ENCODE results near the gene FITM2. TPM values are rescaled to one million over a fixed set of nuclear protein-coding genes. Genes with fewer than 3 reads are reported as not detected.
"Not testable (repeated sequence)": the region's sequence is repeated elsewhere in the genome, so short reads cannot be mapped to it uniquely, and the experiment has no call there.

FITM2 gene
- polyA plus RNA-seq, 2 donors, result 1.2 to 2.3 TPM

DNA sequence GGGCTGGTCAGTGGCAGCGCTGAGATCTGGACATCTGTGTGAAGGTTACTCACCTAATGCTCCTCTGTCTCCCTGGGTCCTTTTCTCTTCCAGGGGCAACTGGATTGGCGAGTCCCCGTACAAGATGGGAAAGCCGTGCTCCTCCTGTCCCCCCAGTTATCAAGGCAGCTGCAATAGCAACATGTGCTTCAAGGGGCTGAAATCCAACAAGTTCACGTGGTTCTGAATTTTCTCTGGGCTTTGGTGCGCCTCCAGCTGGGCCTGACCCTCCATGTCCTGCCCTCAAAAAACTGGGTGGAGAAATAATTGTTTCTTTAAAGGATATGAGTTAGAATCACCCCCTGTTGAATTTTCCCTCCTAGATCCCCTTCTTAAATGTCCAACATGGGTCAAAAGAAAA, 39.6 kb upstream of the FITM2 start:
- Histone ChIP-seq H3K36me3 (ENCODE audit: control insufficient read depth in 2 of 2, insufficient read depth in 2 of 2, low read length in 1 of 2) (no peaks in the 10 kb centered on the region), H3K4me1 (ENCODE audit: control insufficient read depth in 2 of 2, insufficient read depth in 2 of 2, low read length in 1 of 2) (no peaks in the 10 kb centered on the region), H3K27ac (ENCODE audit: low read depth in 2 of 2, low read length in 1 of 2) (no peak overlapping the region), H3K4me3 (ENCODE audit: low read depth in 1 of 2, low read length in 2 of 2) (no peak overlapping the region), H3K27me3 (ENCODE audit: control insufficient read depth in 1 of 2, insufficient read depth in 2 of 2, low read length in 2 of 2) (no peaks in the 10 kb centered on the region), H3K9me3 (ENCODE audit: control insufficient read depth in 2 of 2, insufficient read depth in 1 of 2, low read depth in 1 of 2, low read length in 1 of 2) (no peaks in the 10 kb centered on the region)
- WGBS, 2 donors, result 79 to 88% methylated on average over 6 of the region's 6 CpGs

DNA sequence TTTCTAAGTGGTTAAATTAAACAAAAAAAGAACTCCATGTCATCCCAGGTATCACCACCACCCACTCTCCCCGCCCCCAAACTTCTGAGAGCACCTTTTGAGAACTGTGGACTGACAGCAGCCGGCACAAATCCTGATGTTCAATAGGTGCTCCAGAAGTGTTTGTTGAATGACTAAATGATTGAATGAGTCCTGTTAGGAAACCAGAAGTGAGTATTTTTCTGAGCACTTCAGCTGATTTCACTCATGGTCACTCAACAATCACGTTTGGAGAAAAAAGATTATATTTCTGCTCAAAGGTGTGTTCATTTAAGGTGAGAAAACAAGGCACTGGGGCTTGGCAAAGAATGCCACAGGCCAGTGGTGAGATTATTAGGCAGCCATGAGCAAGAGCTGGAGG, 38.3 kb upstream of the FITM2 start:
- Histone ChIP-seq H3K27me3 (ENCODE audit: control insufficient read depth in 1 of 2, insufficient read depth in 2 of 2, low read length in 2 of 2) (no peaks in the 10 kb centered on the region), H3K9me3 (ENCODE audit: control insufficient read depth in 2 of 2, insufficient read depth in 1 of 2, low read depth in 1 of 2, low read length in 1 of 2) (no peaks in the 10 kb centered on the region), H3K27ac (ENCODE audit: low read depth in 2 of 2, low read length in 1 of 2) (no peak overlapping the region), H3K36me3 (ENCODE audit: control insufficient read depth in 2 of 2, insufficient read depth in 2 of 2, low read length in 1 of 2) (no peaks in the 10 kb centered on the region), H3K4me3 (ENCODE audit: low read depth in 1 of 2, low read length in 2 of 2) (no peak overlapping the region), H3K4me1 (ENCODE audit: control insufficient read depth in 2 of 2, insufficient read depth in 2 of 2, low read length in 1 of 2) (no peaks in the 10 kb centered on the region)
- WGBS, 2 donors, result 69 to 74% methylated on average over 3 of the region's 3 CpGs

GRCh38 chr20:44348168-44348659, 37.2 kb upstream of the FITM2 start:
- no peaks in the 10 kb centered on the region for H3K36me3 ChIP-seq (ENCODE audit: control insufficient read depth in 2 of 2, insufficient read depth in 2 of 2, low read length in 1 of 2)
- H3K9me3 ChIP-seq (ENCODE audit: control insufficient read depth in 2 of 2, insufficient read depth in 1 of 2, low read depth in 1 of 2, low read length in 1 of 2), result no peaks in the 10 kb centered on the region
- no peaks in the 10 kb centered on the region for H3K4me1 ChIP-seq (ENCODE audit: control insufficient read depth in 2 of 2, insufficient read depth in 2 of 2, low read length in 1 of 2)
- H3K4me3 ChIP-seq (ENCODE audit: low read depth in 1 of 2, low read length in 2 of 2), result no peak overlapping the region
- H3K27ac ChIP-seq (ENCODE audit: low read depth in 2 of 2, low read length in 1 of 2), result no peak overlapping the region
- H3K27me3 ChIP-seq (ENCODE audit: control insufficient read depth in 1 of 2, insufficient read depth in 2 of 2, low read length in 2 of 2), result no peaks in the 10 kb centered on the region
- WGBS, 2 donors, result 90 to 95% methylated on average over 4 of the region's 4 CpGs

DNA sequence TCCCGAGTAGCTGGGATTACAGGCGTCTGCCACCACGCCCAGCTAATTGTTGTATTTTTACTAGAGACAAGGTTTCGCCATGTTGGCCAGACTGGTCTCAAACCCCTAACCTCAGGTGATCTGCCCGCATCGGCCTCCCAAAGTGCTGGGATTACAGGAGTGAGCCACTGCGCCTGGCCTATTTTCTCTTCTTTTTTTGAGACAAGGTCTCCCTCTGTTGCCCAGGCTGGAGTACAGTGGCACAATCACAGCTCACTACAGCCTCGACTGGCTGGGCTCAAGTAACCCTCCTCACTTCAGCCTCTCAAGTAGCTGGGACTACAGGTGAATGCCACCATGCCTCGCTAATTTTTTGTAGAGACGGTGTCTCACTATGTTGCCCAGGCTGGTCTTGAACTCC, 34.9 kb upstream of the FITM2 start:
- H3K4me3 ChIP-seq (ENCODE audit: low read depth in 1 of 2, low read length in 2 of 2); H3K36me3 ChIP-seq (ENCODE audit: control insufficient read depth in 2 of 2, insufficient read depth in 2 of 2, low read length in 1 of 2); H3K9me3 ChIP-seq (ENCODE audit: control insufficient read depth in 2 of 2, insufficient read depth in 1 of 2, low read depth in 1 of 2, low read length in 1 of 2); H3K27me3 ChIP-seq (ENCODE audit: control insufficient read depth in 1 of 2, insufficient read depth in 2 of 2, low read length in 2 of 2); H3K4me1 ChIP-seq (ENCODE audit: control insufficient read depth in 2 of 2, insufficient read depth in 2 of 2, low read length in 1 of 2); H3K27ac ChIP-seq (ENCODE audit: low read depth in 2 of 2, low read length in 1 of 2): not testable (repeated sequence)
- 86 to 90% methylated on average over 10 of the region's 10 CpGs for WGBS, 2 donors

DNA sequence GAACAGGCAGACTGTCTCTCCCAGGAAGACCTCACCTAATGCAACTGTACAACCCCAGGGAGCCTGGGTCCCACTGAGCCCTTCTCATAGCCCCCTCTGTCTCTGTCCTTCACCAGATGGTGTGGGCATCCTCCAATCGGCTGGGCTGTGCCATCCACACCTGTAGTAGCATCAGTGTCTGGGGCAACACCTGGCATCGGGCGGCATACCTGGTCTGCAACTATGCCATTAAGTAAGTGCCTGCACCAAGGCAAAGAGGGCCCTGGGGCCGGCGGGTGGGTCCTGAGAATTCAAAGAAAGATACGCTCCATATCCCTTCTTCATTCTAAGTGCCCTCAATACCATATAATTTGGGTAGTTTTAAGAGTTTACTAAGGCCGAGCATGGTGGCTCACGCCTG, 34.1 kb upstream of the FITM2 start:
- Histone ChIP-seq H3K27ac (ENCODE audit: low read depth in 2 of 2, low read length in 1 of 2) (no peak overlapping the region), H3K4me1 (ENCODE audit: control insufficient read depth in 2 of 2, insufficient read depth in 2 of 2, low read length in 1 of 2) (no peaks in the 10 kb centered on the region), H3K4me3 (ENCODE audit: low read depth in 1 of 2, low read length in 2 of 2) (no peak overlapping the region), H3K36me3 (ENCODE audit: control insufficient read depth in 2 of 2, insufficient read depth in 2 of 2, low read length in 1 of 2) (no peaks in the 10 kb centered on the region), H3K9me3 (ENCODE audit: control insufficient read depth in 2 of 2, insufficient read depth in 1 of 2, low read depth in 1 of 2, low read length in 1 of 2) (no peaks in the 10 kb centered on the region), H3K27me3 (ENCODE audit: control insufficient read depth in 1 of 2, insufficient read depth in 2 of 2, low read length in 2 of 2) (no peaks in the 10 kb centered on the region)
- WGBS, 2 donors, result 87 to 88% methylated on average over 8 of the region's 8 CpGs

GRCh38 chr20:44344723-44345122, 33.7 kb upstream of the FITM2 start:
- Histone ChIP-seq H3K27ac (ENCODE audit: low read depth in 2 of 2, low read length in 1 of 2) (no peak overlapping the region), H3K36me3 (ENCODE audit: control insufficient read depth in 2 of 2, insufficient read depth in 2 of 2, low read length in 1 of 2) (no peaks in the 10 kb centered on the region), H3K27me3 (ENCODE audit: control insufficient read depth in 1 of 2, insufficient read depth in 2 of 2, low read length in 2 of 2) (no peaks in the 10 kb centered on the region), H3K4me3 (ENCODE audit: low read depth in 1 of 2, low read length in 2 of 2) (no peak overlapping the region), H3K4me1 (ENCODE audit: control insufficient read depth in 2 of 2, insufficient read depth in 2 of 2, low read length in 1 of 2) (no peaks in the 10 kb centered on the region), H3K9me3 (ENCODE audit: control insufficient read depth in 2 of 2, insufficient read depth in 1 of 2, low read depth in 1 of 2, low read length in 1 of 2) (no peaks in the 10 kb centered on the region)
- WGBS, 2 donors, result 73 to 80% methylated on average over 4 of the region's 4 CpGs

- Histone ChIP-seq H3K9me3 (ENCODE audit: control insufficient read depth in 2 of 2, insufficient read depth in 1 of 2, low read depth in 1 of 2, low read length in 1 of 2) (no peaks in the 10 kb centered on the region), H3K36me3 (ENCODE audit: control insufficient read depth in 2 of 2, insufficient read depth in 2 of 2, low read length in 1 of 2) (no peaks in the 10 kb centered on the region), H3K27me3 (ENCODE audit: control insufficient read depth in 1 of 2, insufficient read depth in 2 of 2, low read length in 2 of 2) (no peaks in the 10 kb centered on the region), H3K4me1 (ENCODE audit: control insufficient read depth in 2 of 2, insufficient read depth in 2 of 2, low read length in 1 of 2) (no peaks in the 10 kb centered on the region), H3K27ac (ENCODE audit: low read depth in 2 of 2, low read length in 1 of 2) (no peak overlapping the region), H3K4me3 (ENCODE audit: low read depth in 1 of 2, low read length in 2 of 2) (no peak overlapping the region)
- WGBS, 2 donors, result 74 to 77% methylated on average over 12 of the region's 12 CpGs
Observed at GRCh38 chr20:44343162-44343675, 32.2 kb upstream of the FITM2 start.

GRCh38 chr20:44342248-44342647, 31.2 kb upstream of the FITM2 start:
- no peaks in the 10 kb centered on the region for H3K27me3 ChIP-seq (ENCODE audit: control insufficient read depth in 1 of 2, insufficient read depth in 2 of 2, low read length in 2 of 2)
- no peaks in the 10 kb centered on the region for H3K36me3 ChIP-seq (ENCODE audit: control insufficient read depth in 2 of 2, insufficient read depth in 2 of 2, low read length in 1 of 2)
- H3K9me3 ChIP-seq (ENCODE audit: control insufficient read depth in 2 of 2, insufficient read depth in 1 of 2, low read depth in 1 of 2, low read length in 1 of 2), result no peaks in the 10 kb centered on the region
- no peak overlapping the region for H3K27ac ChIP-seq (ENCODE audit: low read depth in 2 of 2, low read length in 1 of 2)
- no peak overlapping the region for H3K4me3 ChIP-seq (ENCODE audit: low read depth in 1 of 2, low read length in 2 of 2)
- H3K4me1 ChIP-seq (ENCODE audit: control insufficient read depth in 2 of 2, insufficient read depth in 2 of 2, low read length in 1 of 2), result no peaks in the 10 kb centered on the region
- 59 to 65% methylated on average over 6 of the region's 6 CpGs for WGBS, 2 donors

- H3K4me3 ChIP-seq (ENCODE audit: low read depth in 1 of 2, low read length in 2 of 2), result no peak within 1 kb of the TSS
Observed at GRCh38 chr20:44336725-44337380, 25.9 kb upstream of the FITM2 start, which contains the start of gene R3HDML. Gene R3HDML (plus strand): TSS chr20:44337043. CDS start chr20:44337158, 115 bp downstream.

GRCh38 chr20:44336086-44336485, 25.1 kb upstream of the FITM2 start:
- no peaks in the 10 kb centered on the region for H3K36me3 ChIP-seq (ENCODE audit: control insufficient read depth in 2 of 2, insufficient read depth in 2 of 2, low read length in 1 of 2)
- no peak overlapping the region for H3K27ac ChIP-seq (ENCODE audit: low read depth in 2 of 2, low read length in 1 of 2)
- H3K4me3 ChIP-seq (ENCODE audit: low read depth in 1 of 2, low read length in 2 of 2), result no peak overlapping the region
- WGBS, 2 donors, result 26 to 34% methylated on average over 12 to 15 of the region's 15 CpGs
- H3K4me1 ChIP-seq (ENCODE audit: control insufficient read depth in 2 of 2, insufficient read depth in 2 of 2, low read length in 1 of 2), result no peaks in the 10 kb centered on the region
- H3K27me3 ChIP-seq (ENCODE audit: control insufficient read depth in 1 of 2, insufficient read depth in 2 of 2, low read length in 2 of 2), result no peaks in the 10 kb centered on the region
- no peaks in the 10 kb centered on the region for H3K9me3 ChIP-seq (ENCODE audit: control insufficient read depth in 2 of 2, insufficient read depth in 1 of 2, low read depth in 1 of 2, low read length in 1 of 2)

More at GRCh38 chr20:44336725-44337380, 25.9 kb upstream of the FITM2 start, which contains the start of gene R3HDML:
- H3K36me3 ChIP-seq (ENCODE audit: control insufficient read depth in 2 of 2, insufficient read depth in 2 of 2, low read length in 1 of 2), result no peaks in the 10 kb centered on the region
- no peak within 1 kb of the TSS for H3K27ac ChIP-seq (ENCODE audit: low read depth in 2 of 2, low read length in 1 of 2)
- WGBS, 2 donors, result 84 to 88% methylated on average over 16 of the region's 16 CpGs
- no peaks in the 10 kb centered on the region for H3K9me3 ChIP-seq (ENCODE audit: control insufficient read depth in 2 of 2, insufficient read depth in 1 of 2, low read depth in 1 of 2, low read length in 1 of 2)
- H3K4me1 ChIP-seq (ENCODE audit: control insufficient read depth in 2 of 2, insufficient read depth in 2 of 2, low read length in 1 of 2), result no peaks in the 10 kb centered on the region
- H3K27me3 ChIP-seq (ENCODE audit: control insufficient read depth in 1 of 2, insufficient read depth in 2 of 2, low read length in 2 of 2), result no peaks in the 10 kb centered on the region
